Measurements from ENCODE around the gene ORC2. TPM values are rescaled to one million over a fixed set of nuclear protein-coding genes. Genes with fewer than 3 reads are reported as not detected.

Gene ORC2
- total RNA-seq, 1 experiment from 2014 or later = 56.0 TPM

DNA sequence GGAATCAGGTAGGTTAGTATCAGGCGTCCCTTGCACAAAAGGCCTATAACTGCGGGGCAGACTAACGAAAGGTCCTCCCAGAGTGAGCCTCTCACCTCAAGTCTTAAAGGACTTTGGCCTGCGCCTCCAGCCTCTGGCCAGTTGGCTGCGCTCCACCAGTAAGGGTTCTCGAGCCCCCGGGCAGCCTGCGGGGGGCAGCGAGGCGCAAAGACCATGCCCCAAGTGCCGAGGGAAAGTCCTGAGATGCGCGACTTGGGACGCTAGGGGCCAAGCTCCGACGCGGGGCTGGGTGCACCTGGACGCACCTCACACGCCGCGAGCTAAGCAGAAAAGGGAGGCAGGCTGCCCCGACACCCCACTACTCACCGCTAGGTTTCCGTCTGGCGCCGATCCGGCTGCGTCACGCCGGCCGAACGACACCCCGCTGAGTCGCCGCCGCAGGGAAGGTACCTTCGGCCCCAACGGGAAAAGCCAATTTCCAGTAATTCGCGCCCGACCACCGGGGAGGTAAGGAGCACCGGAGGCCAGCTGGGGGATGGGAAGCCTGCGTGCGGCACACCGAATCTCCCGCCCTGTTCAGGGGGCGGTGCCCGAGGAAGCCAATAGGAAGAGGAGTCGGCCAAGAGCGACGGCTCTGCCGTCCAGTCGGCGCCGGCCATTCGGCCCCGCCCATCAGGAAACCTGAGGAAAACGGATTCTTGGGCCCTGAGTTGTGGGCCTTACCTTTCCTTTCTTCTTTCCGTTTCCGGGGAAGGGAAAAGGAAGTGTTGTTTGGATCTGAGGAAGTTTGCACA, at the start of gene ORC2 (continued):
- TF ChIP-seq, protein P1, sequence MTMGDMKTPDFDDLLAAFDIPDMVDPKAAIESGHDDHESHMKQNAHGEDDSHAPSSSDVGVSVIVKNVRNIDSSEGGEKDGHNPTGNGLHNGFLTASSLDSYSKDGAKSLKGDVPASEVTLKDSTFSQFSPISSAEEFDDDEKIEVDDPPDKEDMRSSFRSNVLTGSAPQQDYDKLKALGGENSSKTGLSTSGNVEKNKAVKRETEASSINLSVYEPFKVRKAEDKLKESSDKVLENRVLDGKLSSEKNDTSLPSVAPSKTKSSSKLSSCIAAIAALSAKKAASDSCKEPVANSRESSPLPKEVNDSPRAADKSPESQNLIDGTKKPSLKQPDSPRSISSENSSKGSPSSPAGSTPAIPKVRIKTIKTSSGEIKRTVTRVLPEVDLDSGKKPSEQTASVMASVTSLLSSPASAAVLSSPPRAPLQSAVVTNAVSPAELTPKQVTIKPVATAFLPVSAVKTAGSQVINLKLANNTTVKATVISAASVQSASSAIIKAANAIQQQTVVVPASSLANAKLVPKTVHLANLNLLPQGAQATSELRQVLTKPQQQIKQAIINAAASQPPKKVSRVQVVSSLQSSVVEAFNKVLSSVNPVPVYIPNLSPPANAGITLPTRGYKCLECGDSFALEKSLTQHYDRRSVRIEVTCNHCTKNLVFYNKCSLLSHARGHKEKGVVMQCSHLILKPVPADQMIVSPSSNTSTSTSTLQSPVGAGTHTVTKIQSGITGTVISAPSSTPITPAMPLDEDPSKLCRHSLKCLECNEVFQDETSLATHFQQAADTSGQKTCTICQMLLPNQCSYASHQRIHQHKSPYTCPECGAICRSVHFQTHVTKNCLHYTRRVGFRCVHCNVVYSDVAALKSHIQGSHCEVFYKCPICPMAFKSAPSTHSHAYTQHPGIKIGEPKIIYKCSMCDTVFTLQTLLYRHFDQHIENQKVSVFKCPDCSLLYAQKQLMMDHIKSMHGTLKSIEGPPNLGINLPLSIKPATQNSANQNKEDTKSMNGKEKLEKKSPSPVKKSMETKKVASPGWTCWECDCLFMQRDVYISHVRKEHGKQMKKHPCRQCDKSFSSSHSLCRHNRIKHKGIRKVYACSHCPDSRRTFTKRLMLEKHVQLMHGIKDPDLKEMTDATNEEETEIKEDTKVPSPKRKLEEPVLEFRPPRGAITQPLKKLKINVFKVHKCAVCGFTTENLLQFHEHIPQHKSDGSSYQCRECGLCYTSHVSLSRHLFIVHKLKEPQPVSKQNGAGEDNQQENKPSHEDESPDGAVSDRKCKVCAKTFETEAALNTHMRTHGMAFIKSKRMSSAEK (CRISPR knock-in tag; IDR thresholded peaks at IDR 0.05; ENCODE audit: borderline replicate concordance) = no peak
- TF ChIP-seq, protein P2, sequence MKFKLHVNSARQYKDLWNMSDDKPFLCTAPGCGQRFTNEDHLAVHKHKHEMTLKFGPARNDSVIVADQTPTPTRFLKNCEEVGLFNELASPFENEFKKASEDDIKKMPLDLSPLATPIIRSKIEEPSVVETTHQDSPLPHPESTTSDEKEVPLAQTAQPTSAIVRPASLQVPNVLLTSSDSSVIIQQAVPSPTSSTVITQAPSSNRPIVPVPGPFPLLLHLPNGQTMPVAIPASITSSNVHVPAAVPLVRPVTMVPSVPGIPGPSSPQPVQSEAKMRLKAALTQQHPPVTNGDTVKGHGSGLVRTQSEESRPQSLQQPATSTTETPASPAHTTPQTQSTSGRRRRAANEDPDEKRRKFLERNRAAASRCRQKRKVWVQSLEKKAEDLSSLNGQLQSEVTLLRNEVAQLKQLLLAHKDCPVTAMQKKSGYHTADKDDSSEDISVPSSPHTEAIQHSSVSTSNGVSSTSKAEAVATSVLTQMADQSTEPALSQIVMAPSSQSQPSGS (CRISPR knock-in tag; IDR thresholded peaks at IDR 0.05; ENCODE audit: borderline replicate concordance, low read depth) = no peak
- TF ChIP-seq ELF4 (CRISPR knock-in tag; IDR thresholded peaks at IDR 0.05; ENCODE audit: low read depth) = no peak
- peak; percentile 94 for TF ChIP-seq SP1 (CRISPR knock-in tag; conservative IDR thresholded peaks at IDR 0.05)
- 0 out of 2 replicates have a peak, but pooled peaks have one; percentile 36 for TF ChIP-seq ZNF423 (CRISPR knock-in tag; IDR thresholded peaks at IDR 0.05)
- TF ChIP-seq CBFB (CRISPR knock-in tag; IDR thresholded peaks at IDR 0.05; ENCODE audit: low read depth) = 0 out of 2 replicates have a peak, but pooled peaks have one; percentile 61
- TF ChIP-seq, protein P3, sequence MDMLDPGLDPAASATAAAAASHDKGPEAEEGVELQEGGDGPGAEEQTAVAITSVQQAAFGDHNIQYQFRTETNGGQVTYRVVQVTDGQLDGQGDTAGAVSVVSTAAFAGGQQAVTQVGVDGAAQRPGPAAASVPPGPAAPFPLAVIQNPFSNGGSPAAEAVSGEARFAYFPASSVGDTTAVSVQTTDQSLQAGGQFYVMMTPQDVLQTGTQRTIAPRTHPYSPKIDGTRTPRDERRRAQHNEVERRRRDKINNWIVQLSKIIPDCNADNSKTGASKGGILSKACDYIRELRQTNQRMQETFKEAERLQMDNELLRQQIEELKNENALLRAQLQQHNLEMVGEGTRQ (CRISPR knock-in tag; IDR thresholded peaks at IDR 0.05) = peak; percentile 32; the same call in 1 of the 2 replicates
- no peak for TF ChIP-seq GRHL2 (CRISPR knock-in tag; IDR thresholded peaks at IDR 0.05; ENCODE audit: insufficient replicate concordance, severe bottlenecking)
- TF ChIP-seq, protein P4, sequence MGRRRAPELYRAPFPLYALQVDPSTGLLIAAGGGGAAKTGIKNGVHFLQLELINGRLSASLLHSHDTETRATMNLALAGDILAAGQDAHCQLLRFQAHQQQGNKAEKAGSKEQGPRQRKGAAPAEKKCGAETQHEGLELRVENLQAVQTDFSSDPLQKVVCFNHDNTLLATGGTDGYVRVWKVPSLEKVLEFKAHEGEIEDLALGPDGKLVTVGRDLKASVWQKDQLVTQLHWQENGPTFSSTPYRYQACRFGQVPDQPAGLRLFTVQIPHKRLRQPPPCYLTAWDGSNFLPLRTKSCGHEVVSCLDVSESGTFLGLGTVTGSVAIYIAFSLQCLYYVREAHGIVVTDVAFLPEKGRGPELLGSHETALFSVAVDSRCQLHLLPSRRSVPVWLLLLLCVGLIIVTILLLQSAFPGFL (CRISPR knock-in tag; IDR thresholded peaks at IDR 0.05; ENCODE audit: borderline replicate concordance) = 0 out of 2 replicates have a peak, but pooled peaks have one; percentile 54
- TF ChIP-seq ATF1 (CRISPR knock-in tag; IDR thresholded peaks at IDR 0.05) = no peak; the same call in 1 of the 2 replicates
- peak; percentile 95 for TF ChIP-seq NFYB (CRISPR knock-in tag; conservative IDR thresholded peaks at IDR 0.05; ENCODE audit: low read depth)
- TF ChIP-seq, protein P5, sequence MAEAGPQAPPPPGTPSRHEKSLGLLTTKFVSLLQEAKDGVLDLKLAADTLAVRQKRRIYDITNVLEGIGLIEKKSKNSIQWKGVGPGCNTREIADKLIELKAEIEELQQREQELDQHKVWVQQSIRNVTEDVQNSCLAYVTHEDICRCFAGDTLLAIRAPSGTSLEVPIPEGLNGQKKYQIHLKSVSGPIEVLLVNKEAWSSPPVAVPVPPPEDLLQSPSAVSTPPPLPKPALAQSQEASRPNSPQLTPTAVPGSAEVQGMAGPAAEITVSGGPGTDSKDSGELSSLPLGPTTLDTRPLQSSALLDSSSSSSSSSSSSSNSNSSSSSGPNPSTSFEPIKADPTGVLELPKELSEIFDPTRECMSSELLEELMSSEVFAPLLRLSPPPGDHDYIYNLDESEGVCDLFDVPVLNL (CRISPR knock-in tag; IDR thresholded peaks at IDR 0.05; ENCODE audit: borderline replicate concordance, low read depth) = peak; percentile 56; the same call in 1 of the 2 replicates

DNA sequence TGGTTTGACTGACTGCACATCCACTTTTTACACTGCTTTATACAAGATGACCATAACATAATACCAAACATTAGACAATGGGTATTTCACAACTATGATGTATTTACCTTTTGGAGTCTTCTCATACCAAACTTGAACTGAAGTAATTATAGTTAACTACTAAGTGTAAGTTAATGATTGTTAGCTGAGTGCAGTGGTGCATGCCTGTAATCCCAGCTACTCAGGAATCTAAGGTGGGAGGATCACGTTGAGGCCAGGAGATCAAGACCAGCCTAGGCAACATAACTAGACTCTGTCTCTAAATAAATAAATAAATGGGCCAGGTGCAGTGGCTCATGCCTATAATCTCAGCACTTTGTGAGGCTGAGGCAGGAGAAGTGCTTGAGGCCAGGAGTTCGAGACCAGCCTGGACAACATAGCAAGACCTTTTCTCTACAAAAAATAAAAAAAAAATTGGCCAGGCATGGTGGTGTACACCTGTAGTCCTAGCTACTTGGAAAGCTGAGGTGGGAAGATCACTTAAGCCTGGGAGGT, 44.9 kb upstream of the ORC2 start:
- TF ChIP-seq TEAD4 (CRISPR knock-in tag; IDR thresholded peaks at IDR 0.05) (no peak), ELF4 (CRISPR knock-in tag; IDR thresholded peaks at IDR 0.05; ENCODE audit: low read depth) (no peak), GABPB1 (CRISPR knock-in tag; IDR thresholded peaks at IDR 0.05) (peak; percentile 31; the same call in 1 of the 2 replicates)
- TF ChIP-seq, protein P6, sequence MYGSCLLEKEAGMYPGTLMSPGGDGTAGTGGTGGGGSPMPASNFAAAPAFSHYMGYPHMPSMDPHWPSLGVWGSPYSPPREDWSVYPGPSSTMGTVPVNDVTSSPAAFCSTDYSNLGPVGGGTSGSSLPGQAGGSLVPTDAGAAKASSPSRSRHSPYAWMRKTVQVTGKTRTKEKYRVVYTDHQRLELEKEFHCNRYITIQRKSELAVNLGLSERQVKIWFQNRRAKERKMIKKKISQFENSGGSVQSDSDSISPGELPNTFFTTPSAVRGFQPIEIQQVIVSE (CRISPR knock-in tag; IDR thresholded peaks at IDR 0.05; ENCODE audit: borderline replicate concordance) = no peak
- no peak overlapping the region for H3K4me3 Mint-ChIP-seq
- H3K27me3 Mint-ChIP-seq (ENCODE audit: low read depth) = no peaks in the 10 kb centered on the region
- CTCF ChIA-PET = interaction anchor here (1.3 kb wide), 1 partner anchor 224 kb away, joined by 4 read pairs; no protein-coding TSS in a partner anchor
- DNase-seq (ENCODE audit: low spot score) = no peak
- no peak for ATAC-seq
- POLR2A ChIA-PET = no interaction called here
- no peaks in the 10 kb centered on the region for H3K9me3 Mint-ChIP-seq
- no peaks in the 10 kb centered on the region for H3K36me3 Mint-ChIP-seq
- no peaks in the 10 kb centered on the region for H3K4me1 Mint-ChIP-seq
- no peak overlapping the region for H3K27ac Mint-ChIP-seq

Data from WTC11 (cell line).